ENCODE results near the gene CENPX.

CENPX gene

GRCh38 chr17:82025401-82026107 is 2.9 kb upstream of the CENPX start:
- no peak for TF ChIP-seq CTCF (IDR thresholded peaks at IDR 0.05)
- no peak for TF ChIP-seq ZFX (IDR thresholded peaks at IDR 0.05; ENCODE audit: borderline replicate concordance)

GRCh38 chr17:82024859-82025258 is 2.2 kb upstream of the CENPX start:
- peak overlapping the region; percentile 93; the same call in 1 of the 2 replicates for H3K27ac ChIP-seq
- TF ChIP-seq CTCF (IDR thresholded peaks at IDR 0.05), result no peak
- TF ChIP-seq ZFX (IDR thresholded peaks at IDR 0.05; ENCODE audit: borderline replicate concordance), result no peak

More at GRCh38 chr17:82025401-82026107, 2.9 kb upstream of the CENPX start:
- H3K27ac ChIP-seq, result peak overlapping the region; percentile 93; the same call in 1 of the 2 replicates

- peak overlapping the region; percentile 93 for H3K27ac ChIP-seq
- TF ChIP-seq CTCF (IDR thresholded peaks at IDR 0.05) (no peak), ZFX (IDR thresholded peaks at IDR 0.05; ENCODE audit: borderline replicate concordance) (no peak)
Observed at GRCh38 chr17:82023447-82024241, 966 bp upstream of the CENPX start.

GRCh38 chr17:82022981-82023446 is 336 bp upstream of the CENPX start, which contains the start of gene LRRC45:
TSS of gene LRRC45 (plus strand) at chr17:82023305. CDS start at chr17:82023644, 339 bp downstream.
- peak within 1 kb of the TSS; percentile 93 for H3K27ac ChIP-seq
- TF ChIP-seq CTCF (IDR thresholded peaks at IDR 0.05) (no peak), ZFX (IDR thresholded peaks at IDR 0.05; ENCODE audit: borderline replicate concordance) (no peak)

GRCh38 chr17:82021900-82022309 is 773 bp downstream of the CENPX start:
- TF ChIP-seq CTCF (IDR thresholded peaks at IDR 0.05), result no peak
- H3K27ac ChIP-seq, result peak overlapping the region; percentile 93

GRCh38 chr17:82021107-82021899 is 1.4 kb downstream of the CENPX start:
- peak; percentile 58 for TF ChIP-seq CTCF (IDR thresholded peaks at IDR 0.05)
- no peak for TF ChIP-seq ZFX (IDR thresholded peaks at IDR 0.05; ENCODE audit: borderline replicate concordance)
- peak overlapping the region; percentile 93 for H3K27ac ChIP-seq

All from 22Rv1 (cell line).